ENCODE results near the gene TRAK2. TPM values are rescaled to one million over a fixed set of nuclear protein-coding genes. Genes with fewer than 3 reads are reported as not detected.

TRAK2 gene
- total RNA-seq, 4 donors from 2014 or later, result 59.7 to 105 (median 65.2) TPM

DNA sequence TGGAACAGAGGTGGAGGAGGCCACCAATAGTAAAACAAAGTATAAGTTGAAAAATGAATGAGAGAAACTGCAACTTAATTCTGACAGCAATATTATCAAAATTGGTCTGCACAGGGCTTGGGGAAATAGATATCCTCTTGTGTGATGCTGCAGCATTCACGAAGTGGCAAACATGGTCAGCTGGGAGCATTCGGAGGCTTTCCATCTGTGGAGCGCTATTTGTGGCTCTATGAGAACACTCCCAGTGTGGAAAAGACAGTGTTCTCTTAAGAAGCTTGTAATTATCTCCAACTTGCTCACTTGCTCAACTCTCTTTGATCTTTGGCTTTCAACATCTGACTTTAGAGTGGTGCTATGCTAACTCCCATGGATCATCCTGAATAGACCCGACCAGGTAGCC lies 91.0 kb downstream of the TRAK2 start:
- TF ChIP-seq CTCF (IDR thresholded peaks at IDR 0.05; ENCODE audit: low read depth), result no peak

GRCh38 chr2:201358684-201359083 lies 92.6 kb downstream of the TRAK2 start:
- no peak for TF ChIP-seq CTCF (IDR thresholded peaks at IDR 0.05; ENCODE audit: low read depth)

GRCh38 chr2:201357221-201357620 lies 94.0 kb downstream of the TRAK2 start, which contains the start of gene FLACC1:
Gene FLACC1 (minus strand): TSS chr2:201357345. CDS start chr2:201351404, 5,941 bp downstream.
- TF ChIP-seq CTCF (IDR thresholded peaks at IDR 0.05; ENCODE audit: low read depth), result no peak

DNA sequence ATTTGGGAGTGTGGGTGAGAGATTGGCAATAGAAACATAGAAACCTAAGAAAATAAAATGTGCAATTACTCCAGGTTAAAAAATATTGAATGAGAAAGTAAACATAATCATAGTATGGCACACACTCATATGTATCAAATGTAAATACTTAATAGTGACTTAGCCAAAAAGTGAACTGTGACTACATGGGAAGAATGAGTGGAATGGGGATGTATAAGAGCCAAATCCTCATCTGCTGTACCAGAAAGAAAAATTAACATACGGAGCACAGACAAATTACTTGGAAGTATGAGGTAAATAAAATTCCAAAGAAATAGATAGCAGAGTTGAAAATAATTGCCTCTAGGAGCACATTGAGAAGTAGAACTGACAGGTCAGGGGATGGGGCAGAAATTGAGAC lies 98.1 kb downstream of the TRAK2 start:
- TF ChIP-seq CTCF (IDR thresholded peaks at IDR 0.05; ENCODE audit: low read depth), result no peak

DNA sequence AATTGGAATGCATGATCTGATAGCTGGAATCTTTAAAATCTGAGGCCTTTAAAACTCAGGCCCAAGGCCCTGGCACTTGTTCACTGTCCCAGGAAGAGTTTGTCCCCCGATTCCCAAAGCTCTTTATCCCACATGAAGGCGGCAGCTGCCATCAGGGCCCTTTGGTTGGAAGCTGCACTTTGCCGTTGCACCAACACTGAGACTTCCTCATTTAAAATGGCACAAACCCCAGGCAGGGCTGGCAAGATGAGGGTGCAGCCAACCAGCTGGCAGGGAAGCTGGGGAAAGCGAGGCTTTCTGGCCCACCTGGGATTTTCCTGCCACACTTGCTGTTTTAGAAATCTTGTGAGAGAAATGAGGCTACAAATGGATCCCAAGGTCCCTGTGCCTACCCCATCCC lies 100.4 kb downstream of the TRAK2 start:
- no peak for TF ChIP-seq CTCF (IDR thresholded peaks at IDR 0.05; ENCODE audit: low read depth)

DNA sequence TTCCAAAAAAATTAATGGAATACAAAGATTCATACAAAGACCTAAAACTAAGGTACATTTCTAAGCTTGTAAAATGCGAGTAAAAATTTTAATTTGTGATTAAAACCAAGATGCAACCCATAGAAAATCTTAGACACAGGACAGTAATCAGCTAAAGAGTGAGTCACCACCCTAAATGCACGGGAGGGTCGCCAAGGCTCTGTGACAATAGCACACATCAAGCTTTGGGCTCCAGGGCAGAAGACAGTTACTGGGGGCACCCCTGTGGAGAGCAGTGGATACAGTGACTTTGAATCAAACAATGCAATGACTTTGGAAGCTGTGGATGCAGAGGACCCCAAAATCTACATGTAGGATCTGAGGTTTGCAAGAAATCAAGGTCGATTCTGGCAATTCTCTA lies 101.7 kb downstream of the TRAK2 start:
- no peak for TF ChIP-seq CTCF (IDR thresholded peaks at IDR 0.05; ENCODE audit: low read depth)

GRCh38 chr2:201348758-201349157 lies 102.5 kb downstream of the TRAK2 start:
- no peak for TF ChIP-seq CTCF (IDR thresholded peaks at IDR 0.05; ENCODE audit: low read depth)
